Adrenal gland (tissue), 5 donors: ENCODE data around the gene ACOD1.

Experiments used
- CTCF ChIP-seq, 6 experiments: fragments of 450-650 bp in 4 of 6; fragments of 200-600 bp in 2 of 6; sonication (generic) in 1 of 6; IDR thresholded peaks; 1 replicate in 5 of 6; 2 replicates in 1 of 6; pipeline versions ENCODE4 v1.5.1 to v1.8.0; 2016 to 2021; ENCODE audit warnings: antibody characterized with exemption in 6 of 6, mild to moderate bottlenecking in 2 of 6, moderate library complexity in 1 of 6
- POLR2A ChIP-seq, 2 donors: fragments of 450-650 bp; IDR thresholded peaks; one replicate each; pipeline ENCODE4 v1.6.1; 2017; ENCODE audit warnings: antibody characterized with exemption in 2 of 2, mild to moderate bottlenecking in 2 of 2, moderate library complexity in 1 of 2
- donor health status: DM: no; HTN: no; CAD: no.

- TF ChIP-seq CTCF (IDR thresholded peaks at IDR 0.05) (no peak), POLR2A (IDR thresholded peaks at IDR 0.05) (no peak)
Observed at GRCh38 chr13:76917095-76917494, 31.2 kb upstream of the ACOD1 start.
